DND-41 (cell line): ENCODE measurements around the gene ALDH3A1.

Experiments used
- CTCF ChIP-seq: IDR thresholded peaks from 2 replicates; pipeline ENCODE4 v1.5.1; 2012; ENCODE audit warnings: borderline replicate concordance, low read length, moderate library complexity, mild to moderate bottlenecking; ENCODE audit not compliant: poor library complexity, severe bottlenecking; ENCODE audit errors: extremely low read depth
- EZH2 ChIP-seq: IDR thresholded peaks from 3 replicates; pipeline ENCODE4 v1.6.1; 2012; ENCODE audit warnings: borderline replicate concordance, low read depth, mild to moderate bottlenecking, moderate library complexity, low read length, inconsistent platforms; ENCODE audit not compliant: severe bottlenecking

- no peak for TF ChIP-seq CTCF
- TF ChIP-seq EZH2: no peak
Observed at GRCh38 chr17:19725486-19725885, 22.6 kb downstream of the ALDH3A1 start.
